ENCODE data around the gene FNBP1L. TPM values are rescaled to one million over a fixed set of nuclear protein-coding genes. Genes with fewer than 3 reads are reported as not detected.
"Not testable (repeated sequence)": the region's sequence is repeated elsewhere in the genome, so short reads cannot be mapped to it uniquely, and the experiment has no call there.

Gene FNBP1L
- total RNA-seq, 2 donors from 2014 or later = 3.1 to 4.9 TPM

- no peak for ATAC-seq
- no peak for DNase-seq
- H3K4me1 Mint-ChIP-seq = no peaks in the 10 kb centered on the region
These were observed 85.0 kb downstream of the FNBP1L start for GRCh38 chr1:93532780-93533378.

GRCh38 chr1:93533677-93534076, 85.8 kb downstream of the FNBP1L start:
- Mint-ChIP-seq H3K4me1 (no peaks in the 10 kb centered on the region), H3K36me3 (ENCODE audit: low read depth) (no peaks in the 10 kb centered on the region), H3K27me3 (no peaks in the 10 kb centered on the region)

More at GRCh38 chr1:93532780-93533378, 85.0 kb downstream of the FNBP1L start:
- Mint-ChIP-seq H3K4me3 (no peak overlapping the region), H3K27ac (no peak overlapping the region), H3K27me3 (no peaks in the 10 kb centered on the region), H3K36me3 (ENCODE audit: low read depth) (no peaks in the 10 kb centered on the region)
- H3K9me3 ChIP-seq (ENCODE audit: control insufficient read depth, low read length, poor library complexity, severe bottlenecking) = no peaks in the 10 kb centered on the region

GRCh38 chr1:93537396-93537795, 89.5 kb downstream of the FNBP1L start:
- Mint-ChIP-seq H3K27ac (no peak overlapping the region), H3K27me3 (no peaks in the 10 kb centered on the region), H3K36me3 (ENCODE audit: low read depth) (no peaks in the 10 kb centered on the region), H3K4me3 (no peak overlapping the region), H3K4me1 (no peaks in the 10 kb centered on the region)
- DNase-seq = no peak
- H3K9me3 ChIP-seq (ENCODE audit: control insufficient read depth, low read length, poor library complexity, severe bottlenecking) = no peaks in the 10 kb centered on the region
- ATAC-seq = no peak

More at GRCh38 chr1:93533677-93534076, 85.8 kb downstream of the FNBP1L start:
- H3K9me3 ChIP-seq (ENCODE audit: control insufficient read depth, low read length, poor library complexity, severe bottlenecking) = no peaks in the 10 kb centered on the region
- ATAC-seq (no peak), DNase-seq (no peak)
- Mint-ChIP-seq H3K27ac (no peak overlapping the region), H3K4me3 (no peak overlapping the region)

- Mint-ChIP-seq H3K36me3 (ENCODE audit: low read depth) (no peaks in the 10 kb centered on the region), H3K27me3 (no peaks in the 10 kb centered on the region), H3K27ac (no peak overlapping the region), H3K4me1 (no peaks in the 10 kb centered on the region), H3K4me3 (no peak overlapping the region)
- DNase-seq (no peak), ATAC-seq (no peak)
- no peaks in the 10 kb centered on the region for H3K9me3 ChIP-seq (ENCODE audit: control insufficient read depth, low read length, poor library complexity, severe bottlenecking)
These were observed 90.0 kb downstream of the FNBP1L start for GRCh38 chr1:93537924-93538323.

- no peak for DNase-seq
- Mint-ChIP-seq H3K4me3 (no peak overlapping the region), H3K36me3 (ENCODE audit: low read depth) (peaks cover 3% of the 10 kb centered on the region), H3K4me1 (no peaks in the 10 kb centered on the region), H3K27ac (no peak overlapping the region), H3K27me3 (no peaks in the 10 kb centered on the region)
- no peaks in the 10 kb centered on the region for H3K9me3 ChIP-seq (ENCODE audit: control insufficient read depth, low read length, poor library complexity, severe bottlenecking)
- no peak for ATAC-seq
These were observed 93.1 kb downstream of the FNBP1L start for GRCh38 chr1:93541045-93541444.

- no peaks in the 10 kb centered on the region for H3K9me3 ChIP-seq (ENCODE audit: control insufficient read depth, low read length, poor library complexity, severe bottlenecking)
- peaks cover 5% of the 10 kb centered on the region for H3K36me3 Mint-ChIP-seq (ENCODE audit: low read depth)
- no peak overlapping the region for H3K27ac Mint-ChIP-seq
- H3K4me3 Mint-ChIP-seq = no peak overlapping the region
- ATAC-seq (no peak), DNase-seq (no peak)
- H3K4me1 Mint-ChIP-seq = no peaks in the 10 kb centered on the region
- no peaks in the 10 kb centered on the region for H3K27me3 Mint-ChIP-seq
These were observed 94.5 kb downstream of the FNBP1L start for GRCh38 chr1:93542398-93542797.

- peaks cover 2% of the 10 kb centered on the region for H3K4me1 Mint-ChIP-seq
- H3K27ac Mint-ChIP-seq = no peak overlapping the region
- H3K4me3 Mint-ChIP-seq = no peak overlapping the region
- DNase-seq = no peak
- no peak for ATAC-seq
- no peaks in the 10 kb centered on the region for H3K27me3 Mint-ChIP-seq
- H3K9me3 ChIP-seq (ENCODE audit: control insufficient read depth, low read length, poor library complexity, severe bottlenecking) = no peaks in the 10 kb centered on the region
- H3K36me3 Mint-ChIP-seq (ENCODE audit: low read depth) = peaks cover 7% of the 10 kb centered on the region
These were observed 98.4 kb downstream of the FNBP1L start for GRCh38 chr1:93546162-93546863.

GRCh38 chr1:93549131-93549530, 101.2 kb downstream of the FNBP1L start:
- no peak for DNase-seq
- peaks cover 13% of the 10 kb centered on the region for H3K36me3 Mint-ChIP-seq (ENCODE audit: low read depth)
- ATAC-seq = no peak
- H3K4me3 Mint-ChIP-seq = no peak overlapping the region
- no peaks in the 10 kb centered on the region for H3K27me3 Mint-ChIP-seq
- peaks cover 2% of the 10 kb centered on the region for H3K4me1 Mint-ChIP-seq
- H3K9me3 ChIP-seq (ENCODE audit: control insufficient read depth, low read length, poor library complexity, severe bottlenecking) = no peaks in the 10 kb centered on the region
- no peak overlapping the region for H3K27ac Mint-ChIP-seq

- Mint-ChIP-seq H3K4me1 (peaks cover 3% of the 10 kb centered on the region), H3K36me3 (ENCODE audit: low read depth) (peaks cover 13% of the 10 kb centered on the region), H3K27me3 (no peaks in the 10 kb centered on the region), H3K27ac (no peak overlapping the region), H3K4me3 (no peak overlapping the region)
- ATAC-seq (no peak), DNase-seq (no peak)
- no peaks in the 10 kb centered on the region for H3K9me3 ChIP-seq (ENCODE audit: control insufficient read depth, low read length, poor library complexity, severe bottlenecking)
These were observed 101.9 kb downstream of the FNBP1L start for GRCh38 chr1:93549811-93550210.

GRCh38 chr1:93552741-93553455, 105.0 kb downstream of the FNBP1L start:
- no peaks in the 10 kb centered on the region for H3K27me3 Mint-ChIP-seq
- H3K4me1 Mint-ChIP-seq = peaks cover 10% of the 10 kb centered on the region
- no peak overlapping the region for H3K27ac Mint-ChIP-seq
- peaks cover 10% of the 10 kb centered on the region for H3K36me3 Mint-ChIP-seq (ENCODE audit: low read depth)
- H3K4me3 Mint-ChIP-seq = no peak overlapping the region
- H3K9me3 ChIP-seq (ENCODE audit: control insufficient read depth, low read length, poor library complexity, severe bottlenecking) = no peaks in the 10 kb centered on the region
- no peak for DNase-seq
- no peak for ATAC-seq

- not testable (repeated sequence) for H3K4me3 Mint-ChIP-seq, ATAC-seq
These were observed 106.1 kb downstream of the FNBP1L start for GRCh38 chr1:93553886-93554490.

GRCh38 chr1:93554883-93555872, 107.3 kb downstream of the FNBP1L start:
- Mint-ChIP-seq H3K4me1 (peaks cover 10% of the 10 kb centered on the region), H3K36me3 (ENCODE audit: low read depth) (peaks cover 8% of the 10 kb centered on the region), H3K27ac (peak overlapping the region; percentile 59), H3K27me3 (no peaks in the 10 kb centered on the region), H3K4me3 (peak overlapping the region; percentile 16)
- H3K9me3 ChIP-seq (ENCODE audit: control insufficient read depth, low read length, poor library complexity, severe bottlenecking) = no peaks in the 10 kb centered on the region
- ATAC-seq (no peak), DNase-seq (no peak)

More at GRCh38 chr1:93553886-93554490, 106.1 kb downstream of the FNBP1L start:
- H3K9me3 ChIP-seq (ENCODE audit: control insufficient read depth, low read length, poor library complexity, severe bottlenecking); H3K36me3 Mint-ChIP-seq (ENCODE audit: low read depth); H3K27me3 Mint-ChIP-seq; H3K27ac Mint-ChIP-seq; DNase-seq; H3K4me1 Mint-ChIP-seq: not testable (repeated sequence)
